Measurements from ENCODE around the gene ADRA2B.

DNA sequence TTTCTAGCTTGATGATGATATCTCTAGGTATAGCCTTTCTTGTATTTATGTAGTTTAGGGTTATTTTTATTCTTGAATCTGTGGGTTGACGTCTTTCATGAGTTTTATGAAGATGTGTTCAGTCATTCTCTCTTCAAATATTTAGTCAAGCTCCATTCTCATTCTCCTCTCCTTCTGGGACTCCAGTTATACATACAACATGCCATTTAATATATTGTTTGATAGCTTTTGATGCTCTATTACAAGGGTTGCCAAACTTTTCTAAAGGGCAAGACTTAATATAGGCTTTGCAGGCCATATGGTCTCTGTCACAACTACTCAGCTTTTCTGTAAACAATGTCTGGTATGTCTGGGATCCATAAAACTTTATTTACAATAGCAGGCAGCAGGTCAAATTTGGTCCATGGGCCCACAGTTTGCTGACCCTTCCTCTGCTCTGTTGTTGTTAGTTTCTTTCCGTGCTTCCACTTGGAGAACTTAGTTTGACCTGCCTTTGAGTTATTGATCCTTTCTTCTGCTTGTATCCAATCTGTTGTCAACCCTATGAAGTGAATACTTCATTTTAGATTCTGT lies 41.1 kb downstream of the ADRA2B start:
- TF ChIP-seq, protein P1, sequence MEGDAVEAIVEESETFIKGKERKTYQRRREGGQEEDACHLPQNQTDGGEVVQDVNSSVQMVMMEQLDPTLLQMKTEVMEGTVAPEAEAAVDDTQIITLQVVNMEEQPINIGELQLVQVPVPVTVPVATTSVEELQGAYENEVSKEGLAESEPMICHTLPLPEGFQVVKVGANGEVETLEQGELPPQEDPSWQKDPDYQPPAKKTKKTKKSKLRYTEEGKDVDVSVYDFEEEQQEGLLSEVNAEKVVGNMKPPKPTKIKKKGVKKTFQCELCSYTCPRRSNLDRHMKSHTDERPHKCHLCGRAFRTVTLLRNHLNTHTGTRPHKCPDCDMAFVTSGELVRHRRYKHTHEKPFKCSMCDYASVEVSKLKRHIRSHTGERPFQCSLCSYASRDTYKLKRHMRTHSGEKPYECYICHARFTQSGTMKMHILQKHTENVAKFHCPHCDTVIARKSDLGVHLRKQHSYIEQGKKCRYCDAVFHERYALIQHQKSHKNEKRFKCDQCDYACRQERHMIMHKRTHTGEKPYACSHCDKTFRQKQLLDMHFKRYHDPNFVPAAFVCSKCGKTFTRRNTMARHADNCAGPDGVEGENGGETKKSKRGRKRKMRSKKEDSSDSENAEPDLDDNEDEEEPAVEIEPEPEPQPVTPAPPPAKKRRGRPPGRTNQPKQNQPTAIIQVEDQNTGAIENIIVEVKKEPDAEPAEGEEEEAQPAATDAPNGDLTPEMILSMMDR (conservative IDR thresholded peaks at IDR 0.05; ENCODE audit: low read depth, low read length), result no peak
- no peak for TF ChIP-seq EZH2 (IDR thresholded peaks at IDR 0.05; ENCODE audit: borderline replicate concordance, low read depth, low read length, poor library complexity, severe bottlenecking)
